Fibroblast of gingiva (primary cell): ENCODE data around the gene SLC26A6.

ENCODE experiments used
- DNase-seq: peaks from one replicate; pipeline ENCODE4 v3.0.0-alpha.2; 2011; ENCODE audit warnings: low read depth

SLC26A6 gene

DNA sequence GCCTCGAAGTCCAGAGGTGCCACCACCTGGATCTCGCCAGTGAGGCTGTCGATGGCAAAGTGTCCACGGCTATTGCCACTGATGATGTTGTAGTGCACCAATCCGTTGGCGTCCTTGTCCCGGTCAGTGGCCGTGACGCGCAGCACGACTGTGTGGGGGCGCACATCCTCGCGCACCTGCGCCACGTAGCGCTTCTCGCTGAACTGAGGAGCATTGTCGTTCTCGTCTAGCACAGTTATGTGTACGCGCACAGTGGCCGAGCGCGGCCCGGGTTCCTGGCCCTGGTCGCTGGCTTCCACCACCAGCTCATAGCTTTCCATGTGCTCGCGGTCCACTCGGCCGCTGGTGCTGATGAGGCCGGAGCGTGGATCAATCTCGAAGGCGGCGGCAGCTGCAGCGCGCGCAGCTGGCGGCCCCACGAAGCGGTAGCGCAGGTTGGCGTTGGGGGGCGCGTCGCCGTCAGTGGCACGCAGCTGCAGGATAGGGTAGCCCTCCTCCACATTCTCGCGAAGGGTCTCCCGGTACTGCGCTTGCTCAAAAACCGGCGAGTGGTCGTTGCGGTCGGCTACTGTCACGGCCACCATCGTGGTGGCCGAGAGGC, 25.6 kb upstream of the SLC26A6 start:
- no peak for DNase-seq

DNA sequence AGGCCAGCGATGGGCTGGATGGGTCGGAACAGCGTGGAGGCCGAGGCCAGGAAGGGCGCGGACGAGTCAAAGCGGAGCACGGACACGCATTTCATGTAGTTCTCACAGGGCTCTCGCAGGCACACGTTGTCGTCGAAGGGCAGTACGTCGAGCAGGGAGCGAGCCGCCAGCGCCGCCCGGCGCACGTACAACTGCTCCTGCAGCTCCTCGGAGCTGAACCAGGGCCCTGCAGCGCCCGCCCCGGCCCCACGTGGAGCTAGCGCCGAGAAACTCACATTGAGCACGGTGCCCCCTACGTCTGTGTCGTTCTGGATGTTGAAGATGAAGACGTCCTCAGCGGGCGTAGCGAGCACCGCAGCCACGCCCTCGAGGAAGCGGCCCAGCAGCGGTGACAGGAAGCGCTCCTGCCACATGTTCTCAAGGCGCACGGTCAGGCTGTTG, 21.6 kb upstream of the SLC26A6 start:
- DNase-seq = no peak

DNA sequence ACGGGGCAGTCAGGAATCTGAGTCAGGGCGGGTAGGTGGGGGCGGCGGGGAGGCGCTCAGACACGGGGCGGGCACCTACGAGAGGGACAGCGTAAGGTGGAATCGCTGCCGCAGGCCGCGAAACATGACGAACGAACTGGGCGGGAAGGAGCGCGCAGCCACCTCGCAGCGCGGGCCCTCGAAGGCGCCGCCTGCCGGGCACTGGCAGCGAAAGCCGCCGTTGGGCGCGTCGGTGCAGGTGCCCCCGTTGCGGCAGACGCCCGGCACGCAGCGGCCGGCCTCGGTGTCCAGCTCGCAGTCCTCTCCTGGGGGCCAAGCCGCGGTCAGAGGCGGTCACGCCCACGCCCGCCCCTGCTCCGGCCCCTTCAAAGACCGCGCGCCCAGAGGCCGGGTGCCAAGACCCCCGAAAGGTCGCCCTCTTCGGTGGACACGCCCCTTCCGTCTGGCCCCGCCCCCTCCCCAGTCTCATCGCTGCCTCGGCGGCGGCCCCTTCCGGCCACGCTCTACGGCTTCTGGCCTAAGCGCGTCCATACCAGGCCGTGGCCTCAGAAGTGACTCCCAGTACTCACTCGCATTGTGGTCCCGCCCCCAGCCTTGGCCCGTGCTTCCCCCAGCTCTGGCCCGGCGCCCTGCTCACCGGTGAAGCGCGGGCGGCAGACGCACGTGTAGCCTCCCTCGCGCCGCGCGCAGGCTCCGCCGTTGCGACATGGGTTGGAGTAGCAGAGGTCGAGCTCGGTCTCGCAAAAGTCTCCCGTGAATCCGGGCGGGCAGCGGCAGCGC, 21.0 kb upstream of the SLC26A6 start:
- DNase-seq = peak; percentile 44

DNA sequence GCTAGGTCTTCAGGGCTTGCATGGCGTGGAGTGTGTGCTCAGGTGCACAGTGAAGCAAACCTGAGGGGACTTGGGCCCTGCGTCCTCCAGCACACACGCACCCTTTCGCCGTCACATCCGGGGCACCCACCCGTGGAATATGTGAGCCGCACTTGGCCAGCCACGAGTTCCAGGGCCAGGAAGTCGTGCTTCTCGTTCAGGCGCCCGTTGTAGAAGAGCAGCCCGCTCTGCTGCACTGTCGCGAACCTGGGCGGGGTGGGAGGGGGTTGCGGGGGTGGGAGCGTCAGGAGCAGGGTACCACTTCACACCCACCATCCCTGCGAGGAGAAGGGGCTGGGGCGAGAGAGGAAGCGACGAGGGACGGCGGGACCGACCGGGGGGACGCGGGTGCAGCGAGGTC, 20.3 kb upstream of the SLC26A6 start:
- DNase-seq = no peak

DNA sequence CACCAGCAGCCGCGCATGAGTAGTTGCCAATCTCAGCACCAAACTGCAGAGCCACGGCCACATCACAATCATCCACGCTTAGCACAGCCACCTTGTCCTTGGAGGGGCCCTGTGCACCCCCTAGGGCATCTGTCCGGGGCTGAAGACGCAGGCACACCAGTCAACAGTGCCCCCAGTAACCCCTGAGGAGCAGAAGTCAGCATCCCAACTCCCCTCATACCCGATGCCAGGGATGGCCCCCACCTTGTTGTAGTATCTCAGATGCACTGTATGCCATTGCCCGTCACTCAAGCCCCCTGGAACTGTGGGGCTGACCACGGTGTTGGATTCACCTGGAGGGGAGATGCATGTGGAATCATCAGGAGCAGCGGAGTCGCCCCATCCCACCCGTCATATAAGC, 19.8 kb upstream of the SLC26A6 start:
- DNase-seq = no peak

DNA sequence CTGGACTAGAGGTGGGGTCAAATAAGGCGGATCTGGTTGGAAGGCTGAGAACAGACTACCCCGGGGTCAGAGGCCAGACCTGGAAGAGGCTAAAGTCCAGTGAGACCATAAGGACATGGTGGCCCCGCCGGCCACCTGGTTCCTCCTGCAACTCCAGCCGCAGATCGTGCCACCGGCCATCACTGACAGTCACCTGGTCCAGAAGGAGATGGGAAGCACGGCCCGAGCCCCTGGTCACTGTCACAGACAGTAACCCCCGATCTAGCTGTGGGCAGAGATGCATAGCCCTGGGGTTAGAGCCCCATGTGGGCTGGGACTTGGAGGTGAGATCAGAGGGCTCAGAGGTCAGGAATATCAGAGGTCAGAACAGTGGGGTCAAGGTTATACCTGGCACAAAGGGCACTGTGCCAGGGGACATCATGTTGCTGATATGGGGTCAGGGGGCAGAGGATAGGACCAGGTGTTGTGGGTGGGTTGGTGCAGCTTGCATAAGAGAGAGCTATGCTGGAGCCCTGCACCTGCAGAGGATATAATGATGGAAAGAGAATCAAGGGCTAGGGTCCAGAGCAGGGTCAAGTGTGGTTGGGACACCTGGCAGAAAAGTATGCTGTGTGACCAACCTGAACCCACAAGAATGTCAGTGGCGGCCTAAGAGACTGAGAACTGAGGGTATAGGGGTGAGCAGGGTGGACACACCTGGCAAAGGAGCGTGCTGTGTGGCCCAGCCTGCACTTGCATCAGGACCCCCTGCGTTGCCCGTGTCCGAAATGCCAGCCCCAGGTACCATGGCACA, 17.9 kb upstream of the SLC26A6 start:
- DNase-seq = no peak

DNA sequence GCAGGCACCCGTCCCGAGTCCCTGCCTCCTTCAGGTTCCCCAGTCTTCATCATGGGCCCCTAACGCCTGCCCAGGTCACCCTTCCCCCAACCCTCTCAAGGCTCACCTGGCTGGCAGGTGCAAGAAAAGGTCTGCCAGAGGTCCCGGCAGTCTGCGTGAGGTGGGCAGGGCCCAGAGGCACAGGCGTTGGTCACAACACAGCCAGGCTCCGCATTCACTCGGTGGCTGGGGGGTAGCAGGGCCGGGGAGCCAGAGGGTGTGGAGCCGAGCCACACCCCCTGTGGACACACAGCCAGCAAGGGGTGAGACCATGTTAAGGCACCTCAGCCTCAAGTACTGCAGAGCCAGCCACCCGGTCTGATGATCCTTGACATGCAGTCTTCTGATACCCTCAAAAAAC, 16.5 kb upstream of the SLC26A6 start:
- no peak for DNase-seq

DNA sequence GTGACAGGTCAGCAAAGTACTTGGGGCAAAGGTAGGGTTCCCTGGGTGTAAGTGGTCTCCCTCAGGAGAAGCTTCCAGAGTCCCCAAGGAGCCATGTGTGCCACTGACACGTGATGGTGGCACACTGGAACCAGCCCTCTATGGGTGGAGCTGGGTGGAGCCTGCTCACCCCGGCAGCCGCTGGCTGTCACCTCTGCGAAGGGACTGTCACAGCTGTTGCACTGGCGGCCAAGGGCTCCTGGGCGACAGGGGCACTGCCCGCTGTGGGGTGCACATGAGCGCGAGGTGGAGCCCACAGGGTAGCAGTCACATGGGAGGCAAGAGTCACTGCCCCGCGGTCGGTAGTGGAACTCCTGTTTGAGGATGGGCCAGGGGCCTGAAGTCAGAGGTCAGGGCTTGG, 15.5 kb upstream of the SLC26A6 start:
- no peak for DNase-seq

DNA sequence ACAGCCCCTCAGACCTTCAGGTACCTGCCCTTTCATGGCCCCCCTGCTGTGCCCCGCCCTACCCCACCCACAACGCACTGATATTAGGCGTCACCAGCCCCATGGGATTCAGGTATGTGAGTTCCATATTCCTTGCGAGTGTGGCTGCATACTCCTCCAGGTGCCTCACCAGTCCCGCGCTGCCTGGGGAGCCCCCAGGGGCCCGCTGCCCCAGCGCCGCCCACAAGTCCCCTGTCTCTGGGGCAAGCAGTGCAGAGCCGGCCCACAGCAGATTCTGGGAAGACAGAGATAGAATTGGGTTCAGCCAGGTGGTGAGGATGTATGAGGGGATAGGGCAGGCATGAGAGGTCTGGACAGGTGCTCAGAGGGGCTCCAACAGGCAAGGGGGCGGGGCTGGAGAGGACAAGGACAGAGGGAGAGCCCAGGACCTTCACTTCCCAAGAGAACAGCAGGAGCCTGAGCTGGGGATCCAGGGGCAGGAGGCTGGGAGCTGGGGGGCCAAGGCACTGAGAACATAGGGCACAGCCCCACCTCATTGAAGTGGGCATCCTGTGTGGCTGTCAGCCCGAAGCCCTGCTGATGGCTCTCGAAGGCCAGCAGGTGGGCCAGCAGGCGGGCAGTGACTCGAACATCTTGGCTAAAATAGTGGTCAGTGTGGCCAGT, 13.1 kb upstream of the SLC26A6 start:
- DNase-seq = no peak

DNA sequence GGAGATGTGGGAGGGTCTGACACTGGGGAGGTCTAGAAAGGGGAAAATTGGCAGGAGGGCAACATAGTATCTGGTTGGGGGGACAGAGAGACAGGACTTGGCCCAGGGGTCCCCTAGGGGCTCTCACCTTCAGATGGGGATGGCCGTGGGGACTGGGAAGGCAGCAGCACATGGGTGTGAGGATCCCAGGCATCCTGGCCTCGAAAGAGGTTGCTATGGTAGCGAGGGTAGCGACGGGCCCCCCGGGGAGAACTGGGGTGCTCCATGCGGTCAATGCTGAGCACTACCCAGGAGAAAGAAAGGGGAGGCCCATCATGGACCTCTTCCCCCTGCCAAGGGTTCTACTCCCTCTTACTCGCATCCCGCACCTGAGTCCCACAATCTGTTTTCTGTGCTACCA, 12.5 kb upstream of the SLC26A6 start:
- no peak for DNase-seq

DNA sequence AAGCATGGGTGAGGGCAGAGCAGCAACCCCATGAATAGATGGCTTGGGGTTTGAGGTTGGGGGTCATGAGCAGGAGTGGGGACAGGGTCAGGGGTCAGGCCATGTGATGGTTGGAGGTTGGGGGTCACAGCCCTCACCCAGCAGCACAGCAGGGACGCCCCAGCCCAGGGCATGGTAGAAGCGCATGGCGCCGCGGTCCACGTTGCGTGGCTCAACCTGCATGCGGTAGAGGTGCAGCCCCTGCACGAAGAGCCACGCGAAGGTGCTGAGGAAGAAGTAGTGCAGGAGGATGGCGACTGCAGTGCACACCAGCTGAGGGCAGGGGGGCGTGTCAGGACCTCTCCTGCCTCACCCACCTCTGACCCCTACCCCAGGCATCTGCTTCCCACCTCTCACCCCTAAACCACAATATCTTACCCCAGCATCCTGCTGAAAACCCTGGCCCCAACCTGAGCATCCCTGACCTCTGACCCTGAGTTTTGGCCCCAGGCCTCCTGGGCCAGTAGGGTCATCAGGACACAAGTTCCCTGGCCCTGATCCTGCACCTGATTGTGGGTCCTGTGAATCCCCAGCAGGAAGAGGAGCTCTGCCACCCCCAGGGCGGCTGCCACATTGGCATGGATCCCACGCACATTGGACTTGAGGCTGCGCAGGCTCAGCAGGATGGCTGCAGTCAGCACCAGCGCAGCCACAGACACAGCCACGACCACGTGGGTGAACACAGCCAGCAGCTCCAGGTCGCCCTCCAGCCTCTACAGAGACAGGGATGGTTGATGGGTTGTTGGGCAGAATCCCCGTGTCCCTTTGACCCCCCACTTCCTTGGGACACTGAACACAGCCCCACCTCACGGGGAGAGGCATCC, 9.9 kb upstream of the SLC26A6 start:
- DNase-seq = no peak

DNA sequence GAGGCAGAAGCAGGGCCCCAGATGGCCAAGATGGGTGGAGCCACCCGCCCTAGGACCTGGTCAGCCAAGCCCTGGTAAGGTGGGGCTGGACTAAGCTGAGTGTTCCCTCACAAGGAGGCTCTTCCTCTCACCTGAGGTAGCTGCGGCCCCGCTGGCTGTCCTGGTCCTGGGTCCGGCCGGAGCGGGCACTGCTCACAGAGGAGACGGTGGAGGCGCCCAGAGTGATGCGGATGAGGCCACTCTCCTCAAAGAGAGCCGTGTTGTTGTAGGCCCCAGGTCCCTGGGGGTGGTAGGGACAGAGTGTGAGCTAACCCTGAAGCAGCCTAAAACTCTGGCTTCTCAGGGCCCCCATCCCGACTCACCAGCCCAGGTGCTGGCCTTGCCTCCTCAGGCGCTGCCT, 7.3 kb upstream of the SLC26A6 start:
- DNase-seq = no peak

DNA sequence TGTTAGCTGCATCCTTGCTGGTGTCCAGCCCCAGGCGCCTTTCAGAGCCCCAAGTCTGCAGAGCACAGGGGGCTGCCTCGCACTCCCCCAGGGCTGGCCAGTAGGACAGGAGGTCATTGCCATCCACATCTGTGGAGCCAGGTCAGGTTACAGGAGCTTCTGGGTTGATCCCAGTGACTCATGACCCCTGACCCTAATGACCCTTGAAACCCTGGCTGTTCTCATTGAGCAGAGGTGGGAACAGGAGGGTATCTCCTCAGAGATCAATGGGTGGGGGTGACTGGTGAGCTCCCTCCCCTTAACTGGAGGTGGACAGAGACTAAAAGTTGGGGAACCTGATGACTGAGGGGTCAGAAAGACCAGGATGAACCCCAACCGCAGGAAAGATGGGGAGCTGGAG, 6.1 kb upstream of the SLC26A6 start:
- DNase-seq = no peak

DNA sequence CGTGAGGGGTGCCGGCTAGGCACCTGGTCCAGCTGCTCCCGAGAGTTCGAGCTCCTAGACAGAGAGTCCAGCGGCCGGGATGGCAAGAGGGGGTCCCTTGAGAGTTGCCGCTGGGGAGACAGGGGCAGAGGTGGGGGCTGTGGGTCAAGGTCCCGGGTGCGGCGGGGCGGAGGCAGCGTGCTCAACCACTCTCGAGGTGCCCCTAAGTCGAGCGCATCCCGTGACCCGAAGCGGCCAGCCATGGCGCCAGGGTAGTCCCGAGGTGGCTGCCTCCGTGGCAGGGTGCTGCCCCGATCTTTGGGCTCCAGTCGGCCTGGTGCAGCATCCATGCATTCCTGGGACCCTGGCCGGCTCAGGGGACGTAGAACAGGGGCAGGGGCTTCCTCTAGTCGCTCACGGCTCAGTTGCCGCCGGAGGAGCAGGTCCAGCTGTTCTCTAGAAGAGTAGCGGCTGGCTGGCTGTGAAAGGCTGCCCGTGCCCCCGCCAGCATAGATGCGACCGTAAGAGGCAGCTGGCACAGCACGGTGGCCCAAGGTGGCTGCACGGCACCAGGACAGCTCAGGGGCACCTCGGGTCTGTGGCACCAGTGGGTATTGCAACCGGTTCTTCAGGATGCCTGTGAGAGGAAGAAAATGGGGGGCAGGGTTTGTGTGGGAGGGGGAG, 4.8 kb upstream of the SLC26A6 start:
- DNase-seq = no peak

DNA sequence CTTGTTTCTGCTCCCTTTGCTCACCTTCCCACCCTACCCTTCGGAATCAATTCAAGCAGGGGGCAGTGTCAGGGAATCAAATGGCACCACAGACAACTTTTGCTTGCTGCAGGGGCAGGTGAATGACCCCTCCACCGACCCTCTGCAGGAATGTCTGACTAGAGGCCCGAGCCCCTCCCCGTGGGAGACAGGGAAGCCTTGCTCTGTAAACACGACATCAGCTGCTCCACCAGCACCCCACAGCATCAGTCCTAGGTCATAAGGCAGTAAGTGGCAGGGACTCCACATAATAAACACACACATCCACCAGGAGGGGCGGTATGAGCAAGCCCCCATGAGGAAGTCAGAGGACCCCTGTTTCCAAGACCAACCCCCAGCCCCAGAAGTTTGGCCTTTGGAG, 2.0 kb upstream of the SLC26A6 start:
- no peak for DNase-seq

DNA sequence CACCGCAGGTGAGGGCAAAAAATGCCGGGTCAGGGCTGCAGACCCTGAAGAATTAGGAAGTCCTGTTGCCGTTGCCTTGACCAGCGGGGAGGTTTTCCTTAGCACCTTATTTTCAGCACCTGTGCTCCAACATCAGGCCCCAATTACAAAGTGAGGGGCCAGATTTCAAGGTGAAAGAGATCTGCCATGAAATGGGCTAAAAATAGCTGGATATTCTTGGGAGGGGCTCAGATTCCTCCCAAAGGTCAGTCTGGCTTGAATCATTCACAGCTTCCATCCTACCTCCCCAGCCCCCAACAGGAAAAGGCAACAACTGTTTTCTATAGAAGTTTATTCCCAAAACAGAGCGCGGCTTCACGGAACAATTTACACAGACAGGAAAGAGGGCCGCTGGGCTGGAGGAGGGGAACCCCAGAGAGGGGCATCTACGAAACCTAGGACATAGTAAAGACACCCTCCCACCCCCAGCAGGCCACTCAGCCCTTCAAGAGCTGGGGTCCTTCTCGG, 941 bp upstream of the SLC26A6 start:
- no peak for DNase-seq

DNA sequence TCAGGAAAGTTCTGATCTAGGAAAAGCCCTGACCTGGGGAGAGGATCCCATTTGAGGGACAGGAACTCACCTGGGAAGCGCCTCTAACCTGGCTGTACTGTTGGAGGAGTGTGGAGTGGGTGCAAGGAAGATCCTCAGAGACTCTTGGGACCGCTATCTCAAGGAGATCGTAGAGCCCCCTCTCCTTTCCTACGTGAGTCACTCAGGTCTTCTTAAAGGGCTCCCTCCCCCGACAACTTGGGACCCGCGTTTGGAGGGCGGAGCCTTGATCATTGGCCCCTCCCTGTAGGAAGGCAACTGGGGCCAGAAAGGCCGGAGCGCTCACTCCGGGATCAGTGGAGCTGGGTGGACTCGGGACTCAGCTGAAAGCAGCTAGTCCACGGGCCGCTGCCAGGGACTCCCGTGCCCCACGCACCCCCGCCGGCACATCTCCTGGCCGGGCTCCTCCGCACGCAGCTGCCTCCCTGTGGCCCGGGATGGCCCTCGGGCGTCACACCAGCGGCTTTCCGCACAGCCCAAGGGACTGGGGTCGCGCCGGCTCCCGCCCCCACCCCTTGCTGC, 520 bp downstream of the SLC26A6 start:
- peak; percentile 48 for DNase-seq

DNA sequence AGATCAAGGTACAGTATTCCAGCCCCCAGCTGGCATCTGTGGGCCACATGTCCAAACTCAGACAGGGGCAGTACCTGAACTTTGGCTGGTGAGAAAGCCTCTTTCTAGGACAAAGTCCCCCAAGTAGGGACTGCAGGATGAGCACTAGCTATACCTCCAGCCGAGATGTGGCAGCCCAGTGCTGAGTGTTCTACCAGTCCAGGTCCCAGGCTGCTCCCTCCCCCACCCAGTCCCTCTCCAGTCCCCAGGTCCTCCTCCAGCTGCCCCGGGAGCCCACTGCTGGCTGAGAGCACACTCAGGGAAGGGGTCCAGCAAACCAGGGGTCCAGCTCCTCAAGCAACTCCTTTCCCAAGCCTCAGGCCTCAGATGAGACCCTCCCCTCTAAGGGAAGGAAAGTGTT, 1.5 kb downstream of the SLC26A6 start:
- DNase-seq = no peak

DNA sequence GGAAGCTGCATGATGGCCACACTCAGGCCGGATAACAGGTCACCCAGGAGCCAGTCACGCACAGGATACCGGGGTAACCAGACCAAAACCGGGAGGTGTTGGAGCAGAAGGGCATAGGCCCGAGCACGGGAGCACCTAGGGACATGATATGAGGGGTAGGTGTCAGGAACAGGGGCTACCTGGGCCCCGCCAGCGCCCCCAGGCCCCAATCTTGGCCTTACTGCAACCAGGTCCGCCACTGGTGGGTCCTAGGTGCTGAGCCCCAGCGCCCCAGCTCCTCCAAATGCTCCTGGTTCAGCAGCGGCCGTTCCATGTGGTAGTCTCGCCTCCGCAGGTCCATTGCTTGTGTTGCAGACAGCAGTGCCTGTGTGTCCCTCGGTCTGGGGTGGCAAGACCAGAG, 2.0 kb downstream of the SLC26A6 start:
- DNase-seq = no peak
